Stomach (tissue), 4 donors: Measurements from ENCODE around the gene CNOT6L.

Source experiments
- EP300 ChIP-seq: sonication (generic); formaldehyde crosslinking; IDR thresholded peaks from one replicate; pipeline ENCODE4 v1.6.1; 2017; ENCODE audit warnings: antibody characterized with exemption
- POLR2AphosphoS5 ChIP-seq, 3 donors: sonication (generic); formaldehyde crosslinking; IDR thresholded peaks; one replicate each; pipeline ENCODE4 v1.6.1; 2016; ENCODE audit warnings: antibody characterized with exemption in 3 of 3
- TF ChIP-seq, protein P1 (sequence below), 7 experiments: fragments of 450-650 bp in 4 of 7; fragments of 200-600 bp in 3 of 7; sonication (generic) in 3 of 7; IDR thresholded peaks; one replicate each; pipeline ENCODE4 v1.5.1; 2016 to 2019; ENCODE audit warnings: antibody characterized with exemption in 7 of 7, control low read depth in 2 of 7, mild to moderate bottlenecking in 1 of 7

DNA sequence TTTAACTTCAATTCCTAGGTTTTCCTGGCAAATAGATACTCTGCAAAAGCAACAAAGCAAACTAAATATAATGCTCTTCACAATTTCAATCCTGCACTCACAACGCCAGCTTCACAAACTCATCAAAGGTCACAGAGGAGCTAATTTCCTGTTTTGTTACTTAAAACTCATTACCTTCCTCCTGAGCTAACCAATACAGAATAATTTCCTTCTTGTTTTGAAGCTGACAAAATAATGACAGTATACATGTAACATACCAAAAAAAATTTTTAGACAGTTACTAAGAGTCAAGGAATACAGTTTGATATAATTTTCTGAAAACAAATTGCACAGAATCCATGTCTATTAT, 17.9 kb downstream of the CNOT6L start:
- TF ChIP-seq, protein P1, sequence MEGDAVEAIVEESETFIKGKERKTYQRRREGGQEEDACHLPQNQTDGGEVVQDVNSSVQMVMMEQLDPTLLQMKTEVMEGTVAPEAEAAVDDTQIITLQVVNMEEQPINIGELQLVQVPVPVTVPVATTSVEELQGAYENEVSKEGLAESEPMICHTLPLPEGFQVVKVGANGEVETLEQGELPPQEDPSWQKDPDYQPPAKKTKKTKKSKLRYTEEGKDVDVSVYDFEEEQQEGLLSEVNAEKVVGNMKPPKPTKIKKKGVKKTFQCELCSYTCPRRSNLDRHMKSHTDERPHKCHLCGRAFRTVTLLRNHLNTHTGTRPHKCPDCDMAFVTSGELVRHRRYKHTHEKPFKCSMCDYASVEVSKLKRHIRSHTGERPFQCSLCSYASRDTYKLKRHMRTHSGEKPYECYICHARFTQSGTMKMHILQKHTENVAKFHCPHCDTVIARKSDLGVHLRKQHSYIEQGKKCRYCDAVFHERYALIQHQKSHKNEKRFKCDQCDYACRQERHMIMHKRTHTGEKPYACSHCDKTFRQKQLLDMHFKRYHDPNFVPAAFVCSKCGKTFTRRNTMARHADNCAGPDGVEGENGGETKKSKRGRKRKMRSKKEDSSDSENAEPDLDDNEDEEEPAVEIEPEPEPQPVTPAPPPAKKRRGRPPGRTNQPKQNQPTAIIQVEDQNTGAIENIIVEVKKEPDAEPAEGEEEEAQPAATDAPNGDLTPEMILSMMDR (IDR thresholded peaks at IDR 0.05): no peak
- TF ChIP-seq EP300: no peak
- TF ChIP-seq POLR2AphosphoS5 (IDR thresholded peaks at IDR 0.05): no peak
